K562 (cell line): ENCODE results near the gene PNPLA1. TPM values are rescaled to one million over a fixed set of nuclear protein-coding genes. Genes with fewer than 3 reads are reported as not detected.
A peak's percentile ranks its signal among the peaks of the same experiment; 100 is the strongest.

Source experiments
- ARHGAP35 ChIP-seq: fragments of 450-650 bp; IDR thresholded peaks from 2 replicates; pipeline ENCODE4 v1.6.1; 2018; ENCODE audit not compliant: partially characterized antibody
- CBX3 ChIP-seq, 2 experiments: IDR thresholded peaks; 1 replicate in 1 of 2; 2 replicates in 1 of 2; pipeline ENCODE4 v1.6.1; 2012; ENCODE audit warnings: inconsistent platforms in 2 of 2, low read length in 2 of 2, borderline replicate concordance in 1 of 2, control low read depth in 1 of 2
- COPS2 ChIP-seq: fragments of 450-650 bp; conservative IDR thresholded peaks from 2 replicates; pipeline ENCODE4 v1.6.1; 2016; ENCODE audit warnings: mild to moderate bottlenecking, moderate library complexity
- CSDE1 ChIP-seq, 2 experiments: fragments of 450-650 bp; IDR thresholded peaks; 2 replicates each; pipeline ENCODE4 v1.6.1; 2016; ENCODE audit warnings: mild to moderate bottlenecking in 1 of 2
- HDAC1 ChIP-seq, 2 experiments: fragments of 450-650 bp; IDR thresholded peaks; 2 replicates each; pipeline ENCODE4 v1.6.1; 2016 to 2017; ENCODE audit warnings: inconsistent platforms in 1 of 2, mild to moderate bottlenecking in 1 of 2, moderate library complexity in 1 of 2
- HIVEP1 ChIP-seq: fragments of 250-450 bp; sonication (Bioruptor Pico); IDR thresholded peaks from 2 replicates; pipeline ENCODE4 v1.4.0; 2020; ENCODE audit warnings: mild to moderate bottlenecking
- PHF21A ChIP-seq: fragments of 450-650 bp; IDR thresholded peaks from 2 replicates; pipeline ENCODE4 v1.6.1; 2017; ENCODE audit warnings: low read depth, borderline replicate concordance
- PML ChIP-seq: IDR thresholded peaks from 2 replicates; pipeline ENCODE4 v1.6.1; 2012; ENCODE audit warnings: low read length, inconsistent platforms
- RBM25 ChIP-seq: fragments of 200-400 bp; formaldehyde crosslinking; IDR thresholded peaks from 2 replicates; pipeline ENCODE4 v1.6.1; 2018; ENCODE audit warnings: low read length, low read depth, moderate library complexity; ENCODE audit not compliant: severe bottlenecking
- ZFP36 ChIP-seq: fragments of 150-350 bp; IDR thresholded peaks from 2 replicates; pipeline ENCODE4 v1.6.1; 2018; ENCODE audit warnings: low read length, low read depth; ENCODE audit not compliant: partially characterized antibody
- ZNF311 ChIP-seq: fragments of 250-450 bp; sonication (Bioruptor Pico); IDR thresholded peaks from 2 replicates; pipeline ENCODE4 v1.4.0; 2020; ENCODE audit warnings: mild to moderate bottlenecking, moderate library complexity
- ZNF354B ChIP-seq: fragments of 250-450 bp; sonication (Bioruptor Pico); IDR thresholded peaks from 2 replicates; pipeline ENCODE4 v1.4.0; 2020
- polyA plus RNA-seq, 8 experiments: library from polyadenylated mRNA; depleted of rRNA in 4 of 8; stranded (reverse) in 5 of 8; unstranded in 3 of 8; fragments of >200 nt; fragmentation: Nextera tagmentation in 2 of 8; fragmentation: Illumina TruSeq in 1 of 8; extraction: Ambion mirVana in 2 of 8; extraction: Trizol in 1 of 8; gene quantifications; 2 replicates each; pipeline versions ENCODE4 v1.2.1 to v1.2.3, GENCODE V29; 2011 to 2014; ENCODE audit warnings: inconsistent platforms in 1 of 8, missing spikeins in 1 of 8
- total RNA-seq, 7 experiments: library from RNA; depleted of rRNA in 6 of 7; stranded (reverse); fragments of >200 nt in 6 of 7; fragmentation: Illumina TruSeq in 2 of 7; extraction: Trizol in 2 of 7; gene quantifications; 2 replicates each; pipeline versions ENCODE4 v1.2.1 to v1.2.3, GENCODE V29; 2011 to 2021; ENCODE audit warnings: low replicate concordance in 1 of 7
- TF ChIP-seq, protein P1 (sequence below): fragments of 450-650 bp; IDR thresholded peaks from 2 replicates; pipeline ENCODE4 v1.6.1; 2017; ENCODE audit warnings: antibody characterized with exemption
- TF ChIP-seq, protein P2 (sequence below), 2 experiments: fragments of 450-650 bp; IDR thresholded peaks; 2 replicates each; pipeline ENCODE4 v1.6.1; 2018; ENCODE audit warnings: mild to moderate bottlenecking in 2 of 2, low read depth in 1 of 2; ENCODE audit not compliant: partially characterized antibody in 2 of 2
- TF ChIP-seq, protein P3 (sequence below): sonication (generic); formaldehyde crosslinking; IDR thresholded peaks from 2 replicates; pipeline ENCODE4 v1.8.0; 2022; ENCODE audit warnings: missing genetic modification reagents, mild to moderate bottlenecking, moderate library complexity, borderline replicate concordance

Gene PNPLA1
- total and polyA plus RNA-seq, 9 of the 15 experiments (the other 6 are each of a cell fraction or from before 2014, with no cell fraction given) = 0.04 to 0.27 (median 0.13) TPM; not detected in 2

DNA sequence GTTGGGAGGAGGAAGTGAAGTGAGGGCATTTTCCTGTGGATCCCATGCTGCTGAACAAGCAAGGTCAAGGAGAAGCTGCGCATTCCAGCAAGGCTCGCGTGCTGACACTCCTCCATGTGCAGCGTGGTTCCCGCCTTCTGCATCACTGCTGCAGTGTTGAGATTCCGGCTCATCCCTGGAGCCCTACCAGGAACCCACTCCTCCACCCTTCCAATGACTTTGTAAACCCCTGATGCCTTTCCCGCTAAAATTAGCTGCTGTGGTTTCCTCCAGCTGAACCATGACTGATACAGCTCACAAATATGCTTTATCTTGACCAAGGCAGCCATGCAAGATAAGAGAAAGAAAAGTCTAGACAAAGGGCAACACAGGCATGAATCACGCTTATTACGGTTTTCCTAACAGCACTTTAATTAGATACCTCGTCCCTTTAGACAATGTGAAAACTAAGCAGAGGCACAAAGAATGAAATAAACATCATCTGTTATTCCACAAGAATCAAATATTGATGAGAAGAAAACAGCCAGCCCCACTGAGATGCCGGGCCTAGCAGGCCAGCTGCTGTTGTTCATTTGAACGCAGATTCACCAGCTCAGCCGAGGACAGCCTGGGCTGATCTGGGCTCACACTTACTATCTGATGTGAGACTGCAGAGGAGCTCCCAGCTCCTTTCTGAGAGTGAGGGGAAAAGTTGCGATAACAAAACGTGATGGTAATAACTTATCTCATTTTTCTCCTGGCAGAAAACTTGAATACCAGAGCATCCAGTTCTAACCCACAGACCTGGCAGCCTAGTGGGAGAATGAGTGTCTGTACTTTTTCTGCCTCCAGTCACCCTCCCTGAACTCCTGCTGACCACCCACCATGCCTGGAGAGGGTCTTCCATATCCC, 81.1 kb downstream of the PNPLA1 start (continued):
- TF ChIP-seq ZNF311 (CRISPR knock-in tag) (0 out of 2 replicates have a peak, but pooled peaks have one; percentile 47), HDAC1 (IDR thresholded peaks at IDR 0.05) (peak in 1 of 2 experiments; percentile 97; a peak in 3 of 4 replicates), ZNF354B (CRISPR knock-in tag) (peak; percentile 41; the same call in 1 of the 2 replicates), COPS2 (no peak), PHF21A (peak; percentile 59; the same call in 1 of the 2 replicates), RBM25 (no peak), HIVEP1 (CRISPR knock-in tag) (no peak), CSDE1 (IDR thresholded peaks at IDR 0.05) (no peak), PML (peak; percentile 90; the same call in 1 of the 2 replicates), CBX3 (IDR thresholded peaks at IDR 0.05; ENCODE audit: borderline replicate concordance in 1 of 2, low read length in 2 of 2) (peak in 1 of 2 experiments; percentile 17; a peak in 1 of 3 replicates), ARHGAP35 (no peak), ZFP36 (peak; percentile 44)
- TF ChIP-seq, protein P1, sequence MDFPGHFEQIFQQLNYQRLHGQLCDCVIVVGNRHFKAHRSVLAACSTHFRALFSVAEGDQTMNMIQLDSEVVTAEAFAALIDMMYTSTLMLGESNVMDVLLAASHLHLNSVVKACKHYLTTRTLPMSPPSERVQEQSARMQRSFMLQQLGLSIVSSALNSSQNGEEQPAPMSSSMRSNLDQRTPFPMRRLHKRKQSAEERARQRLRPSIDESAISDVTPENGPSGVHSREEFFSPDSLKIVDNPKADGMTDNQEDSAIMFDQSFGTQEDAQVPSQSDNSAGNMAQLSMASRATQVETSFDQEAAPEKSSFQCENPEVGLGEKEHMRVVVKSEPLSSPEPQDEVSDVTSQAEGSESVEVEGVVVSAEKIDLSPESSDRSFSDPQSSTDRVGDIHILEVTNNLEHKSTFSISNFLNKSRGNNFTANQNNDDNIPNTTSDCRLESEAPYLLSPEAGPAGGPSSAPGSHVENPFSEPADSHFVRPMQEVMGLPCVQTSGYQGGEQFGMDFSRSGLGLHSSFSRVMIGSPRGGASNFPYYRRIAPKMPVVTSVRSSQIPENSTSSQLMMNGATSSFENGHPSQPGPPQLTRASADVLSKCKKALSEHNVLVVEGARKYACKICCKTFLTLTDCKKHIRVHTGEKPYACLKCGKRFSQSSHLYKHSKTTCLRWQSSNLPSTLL = no peak
- TF ChIP-seq, protein P2, sequence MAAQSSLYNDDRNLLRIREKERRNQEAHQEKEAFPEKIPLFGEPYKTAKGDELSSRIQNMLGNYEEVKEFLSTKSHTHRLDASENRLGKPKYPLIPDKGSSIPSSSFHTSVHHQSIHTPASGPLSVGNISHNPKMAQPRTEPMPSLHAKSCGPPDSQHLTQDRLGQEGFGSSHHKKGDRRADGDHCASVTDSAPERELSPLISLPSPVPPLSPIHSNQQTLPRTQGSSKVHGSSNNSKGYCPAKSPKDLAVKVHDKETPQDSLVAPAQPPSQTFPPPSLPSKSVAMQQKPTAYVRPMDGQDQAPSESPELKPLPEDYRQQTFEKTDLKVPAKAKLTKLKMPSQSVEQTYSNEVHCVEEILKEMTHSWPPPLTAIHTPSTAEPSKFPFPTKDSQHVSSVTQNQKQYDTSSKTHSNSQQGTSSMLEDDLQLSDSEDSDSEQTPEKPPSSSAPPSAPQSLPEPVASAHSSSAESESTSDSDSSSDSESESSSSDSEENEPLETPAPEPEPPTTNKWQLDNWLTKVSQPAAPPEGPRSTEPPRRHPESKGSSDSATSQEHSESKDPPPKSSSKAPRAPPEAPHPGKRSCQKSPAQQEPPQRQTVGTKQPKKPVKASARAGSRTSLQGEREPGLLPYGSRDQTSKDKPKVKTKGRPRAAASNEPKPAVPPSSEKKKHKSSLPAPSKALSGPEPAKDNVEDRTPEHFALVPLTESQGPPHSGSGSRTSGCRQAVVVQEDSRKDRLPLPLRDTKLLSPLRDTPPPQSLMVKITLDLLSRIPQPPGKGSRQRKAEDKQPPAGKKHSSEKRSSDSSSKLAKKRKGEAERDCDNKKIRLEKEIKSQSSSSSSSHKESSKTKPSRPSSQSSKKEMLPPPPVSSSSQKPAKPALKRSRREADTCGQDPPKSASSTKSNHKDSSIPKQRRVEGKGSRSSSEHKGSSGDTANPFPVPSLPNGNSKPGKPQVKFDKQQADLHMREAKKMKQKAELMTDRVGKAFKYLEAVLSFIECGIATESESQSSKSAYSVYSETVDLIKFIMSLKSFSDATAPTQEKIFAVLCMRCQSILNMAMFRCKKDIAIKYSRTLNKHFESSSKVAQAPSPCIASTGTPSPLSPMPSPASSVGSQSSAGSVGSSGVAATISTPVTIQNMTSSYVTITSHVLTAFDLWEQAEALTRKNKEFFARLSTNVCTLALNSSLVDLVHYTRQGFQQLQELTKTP (IDR thresholded peaks at IDR 0.05; ENCODE audit: low read depth in 1 of 2, partially characterized antibody in 2 of 2) = peak in 1 of 2 experiments; percentile 50
- TF ChIP-seq, protein P3, sequence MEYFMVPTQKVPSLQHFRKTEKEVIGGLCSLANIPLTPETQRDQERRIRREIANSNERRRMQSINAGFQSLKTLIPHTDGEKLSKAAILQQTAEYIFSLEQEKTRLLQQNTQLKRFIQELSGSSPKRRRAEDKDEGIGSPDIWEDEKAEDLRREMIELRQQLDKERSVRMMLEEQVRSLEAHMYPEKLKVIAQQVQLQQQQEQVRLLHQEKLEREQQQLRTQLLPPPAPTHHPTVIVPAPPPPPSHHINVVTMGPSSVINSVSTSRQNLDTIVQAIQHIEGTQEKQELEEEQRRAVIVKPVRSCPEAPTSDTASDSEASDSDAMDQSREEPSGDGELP = peak; percentile 97
